HG03558 (cell line): Measurements from ENCODE around the gene MAB21L3.

Experiments used
- ATAC-seq: cut with Tn5 transposase; IDR thresholded peaks from one replicate; pipeline ENCODE4 v1.9.1; 2021; ENCODE audit warnings: moderate number of reproducible peaks; ENCODE audit not compliant: unreplicated experiment; ENCODE audit errors: extremely low read depth

Gene MAB21L3

GRCh38 chr1:116106646-116107045 is 4.6 kb upstream of the MAB21L3 start:
- ATAC-seq = no peak

GRCh38 chr1:116107371-116107770 is 3.8 kb upstream of the MAB21L3 start:
- no peak for ATAC-seq

GRCh38 chr1:116111524-116112021 is 374 bp downstream of the MAB21L3 start:
- ATAC-seq = no peak

GRCh38 chr1:116112388-116113140 is 1.4 kb downstream of the MAB21L3 start:
- ATAC-seq = no peak

GRCh38 chr1:116113615-116114014 is 2.4 kb downstream of the MAB21L3 start:
- ATAC-seq = no peak

GRCh38 chr1:116115476-116116439 is 4.6 kb downstream of the MAB21L3 start:
- no peak for ATAC-seq

GRCh38 chr1:116118471-116118870 is 7.3 kb downstream of the MAB21L3 start:
- no peak for ATAC-seq

- ATAC-seq = no peak
Measured at GRCh38 chr1:116119876-116120275, 8.7 kb downstream of the MAB21L3 start.

- no peak for ATAC-seq
Measured at GRCh38 chr1:116122955-116123757, 12.0 kb downstream of the MAB21L3 start.

- no peak for ATAC-seq
Measured at GRCh38 chr1:116123837-116124533, 12.8 kb downstream of the MAB21L3 start.

GRCh38 chr1:116125758-116126157 is 14.6 kb downstream of the MAB21L3 start:
- no peak for ATAC-seq

- ATAC-seq = no peak
Measured at GRCh38 chr1:116126281-116126680, 15.1 kb downstream of the MAB21L3 start.

GRCh38 chr1:116127123-116127847 is 16.1 kb downstream of the MAB21L3 start:
- ATAC-seq = no peak

GRCh38 chr1:116127848-116128540 is 16.8 kb downstream of the MAB21L3 start:
- no peak for ATAC-seq

- ATAC-seq = no peak
Measured at GRCh38 chr1:116128664-116129063, 17.5 kb downstream of the MAB21L3 start.

- no peak for ATAC-seq
Measured at GRCh38 chr1:116129537-116129936, 18.3 kb downstream of the MAB21L3 start.

GRCh38 chr1:116130356-116130755 is 19.2 kb downstream of the MAB21L3 start:
- no peak for ATAC-seq

- ATAC-seq = no peak
Measured at GRCh38 chr1:116131170-116131569, 20.0 kb downstream of the MAB21L3 start.
